Tibial artery (tissue), 4 donors: Measurements from ENCODE around the gene TBC1D1.

ENCODE experiments used
- DNase-seq, 2 donors: peaks; one replicate each; pipeline ENCODE4 v3.0.0-alpha.2; 2019
- H3K27ac ChIP-seq, 2 donors: fragments of 200-600 bp; sonication (generic) in 1 of 2; 1 replicate in 1 of 2; 2 replicates in 1 of 2; pipeline ENCODE4 v1.5.1; 2018 to 2019; ENCODE audit warnings: mild to moderate bottlenecking in 1 of 2
- H3K27me3 ChIP-seq, 2 donors: fragments of 200-600 bp; sonication (generic) in 1 of 2; one replicate each; pipeline versions ENCODE4 v1.5.1 to v1.6.0; 2016 to 2019
- H3K36me3 ChIP-seq, 3 donors: fragments of 200-600 bp; sonication (generic) in 2 of 3; one replicate each; pipeline ENCODE4 v1.5.1; 2016 to 2019; ENCODE audit warnings: mild to moderate bottlenecking in 2 of 3
- H3K4me1 ChIP-seq, 4 donors: fragments of 200-600 bp; sonication (generic) in 2 of 4; 1 replicate in 3 of 4; 2 replicates in 1 of 4; pipeline ENCODE4 v1.5.1; 2016 to 2019
- H3K4me3 ChIP-seq, 2 donors: fragments of 200-600 bp; sonication (generic) in 1 of 2; 1 replicate in 1 of 2; 2 replicates in 1 of 2; pipeline ENCODE4 v1.5.1; 2018 to 2019; ENCODE audit warnings: mild to moderate bottlenecking in 2 of 2
- H3K9me3 ChIP-seq, 3 donors: fragments of 200-600 bp; sonication (generic) in 1 of 3; one replicate each; pipeline ENCODE4 v1.5.1; 2016 to 2019
- CTCF ChIP-seq, 2 experiments: fragments of 200-600 bp in 1 of 2; fragments of 450-650 bp in 1 of 2; IDR thresholded peaks; one replicate each; pipeline ENCODE4 v1.5.1; 2017 to 2019; ENCODE audit warnings: antibody characterized with exemption in 2 of 2, mild to moderate bottlenecking in 1 of 2, moderate library complexity in 1 of 2
- intact Hi-C: fragments of 100-400 bp; cut with DNase I; formaldehyde crosslinking; loops from one replicate; pipeline ENCODE4 v1.15.0; 2023; ENCODE audit warnings: low total_unique reads

Gene TBC1D1

GRCh38 chr4:38099020-38099600 lies 208.2 kb downstream of the TBC1D1 start:
- H3K4me1 ChIP-seq: peaks cover 0 to 30% (median 15%) of the 10 kb centered on the region in 4 donors
- no peaks in the 10 kb centered on the region for H3K9me3 ChIP-seq
- TF ChIP-seq CTCF (IDR thresholded peaks at IDR 0.05): no peak
- H3K27ac ChIP-seq: peak overlapping the region; percentile 46 to 51
- intact Hi-C loops: no loop called here
- no peak for DNase-seq
- no peak overlapping the region for H3K4me3 ChIP-seq
- H3K36me3 ChIP-seq: peaks cover 29 to 65% (median 58%) of the 10 kb centered on the region in 3 donors
- H3K27me3 ChIP-seq: no peaks in the 10 kb centered on the region

GRCh38 chr4:38099908-38100407 lies 209.1 kb downstream of the TBC1D1 start:
- no peaks in the 10 kb centered on the region for H3K9me3 ChIP-seq
- H3K27ac ChIP-seq: peak overlapping the region; percentile 46 to 51
- no peak for DNase-seq
- H3K4me1 ChIP-seq: peaks cover 0 to 30% (median 15%) of the 10 kb centered on the region in 4 donors
- H3K36me3 ChIP-seq: peaks cover 35 to 74% (median 66%) of the 10 kb centered on the region in 3 donors
- intact Hi-C loops: no loop called here
- TF ChIP-seq CTCF (IDR thresholded peaks at IDR 0.05): no peak
- H3K27me3 ChIP-seq: no peaks in the 10 kb centered on the region
- no peak overlapping the region for H3K4me3 ChIP-seq

- Histone ChIP-seq H3K27me3 (no peaks in the 10 kb centered on the region), H3K4me3 (no peak overlapping the region), H3K36me3 (peaks cover 34 to 80% (median 68%) of the 10 kb centered on the region in 3 donors), H3K4me1 (peaks cover 0 to 30% (median 15%) of the 10 kb centered on the region in 4 donors), H3K9me3 (no peaks in the 10 kb centered on the region), H3K27ac (peak overlapping the region; percentile 30 to 46)
- no peak for DNase-seq
- no peak for TF ChIP-seq CTCF (IDR thresholded peaks at IDR 0.05)
- intact Hi-C loops: no loop called here
Measured at GRCh38 chr4:38100474-38101255, 209.8 kb downstream of the TBC1D1 start.

- no peaks in the 10 kb centered on the region for H3K27me3 ChIP-seq
Measured at GRCh38 chr4:38101563-38101962, 210.7 kb downstream of the TBC1D1 start.

More at GRCh38 chr4:38101563-38101962, 210.7 kb downstream of the TBC1D1 start:
- DNase-seq: no peak
- peaks cover 33 to 80% (median 60%) of the 10 kb centered on the region in 3 donors for H3K36me3 ChIP-seq
- no peak overlapping the region for H3K27ac ChIP-seq
- intact Hi-C loops: no loop called here
- no peak overlapping the region for H3K4me3 ChIP-seq
- TF ChIP-seq CTCF (IDR thresholded peaks at IDR 0.05): no peak
- H3K4me1 ChIP-seq: peaks cover 0 to 30% (median 15%) of the 10 kb centered on the region in 4 donors
- H3K9me3 ChIP-seq: no peaks in the 10 kb centered on the region
